HUDEP-2 (cell line): ENCODE measurements around the gene EIF4E3.

Experiments used
- DNase-seq, 76 experiments: peaks; one replicate each; lab custom pipeline; 2025; ENCODE audit not compliant: unreplicated experiment in 76 of 76; lab: John Stamatoyannopoulos, UW

The EIF4E3 gene

GRCh38 chr3:71652781-71653413, 72.3 kb downstream of the EIF4E3 start:
- DNase-seq: peak in 8 of 76 experiments; percentile 1 to 9 (median 4)

DNA sequence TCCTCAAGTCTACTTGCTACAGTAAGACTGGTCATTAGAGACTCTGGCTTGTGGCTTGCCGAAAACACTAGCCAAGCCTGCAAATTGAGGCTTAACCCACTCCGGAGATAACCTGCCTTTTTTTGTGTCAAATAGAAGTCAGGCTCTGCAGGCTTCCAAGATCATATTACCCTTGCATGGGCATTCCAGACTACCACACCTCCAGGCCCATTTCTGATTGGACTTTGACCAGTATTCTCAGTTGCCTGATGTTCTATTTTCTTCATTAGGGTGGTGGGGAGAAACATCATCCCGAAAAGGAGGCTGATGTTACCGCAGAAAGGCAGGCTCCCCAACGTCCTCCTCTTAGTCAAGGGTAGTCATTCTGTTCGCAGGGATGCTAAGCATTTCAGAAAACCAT, 73.6 kb downstream of the EIF4E3 start:
- DNase-seq: no peak

DNA sequence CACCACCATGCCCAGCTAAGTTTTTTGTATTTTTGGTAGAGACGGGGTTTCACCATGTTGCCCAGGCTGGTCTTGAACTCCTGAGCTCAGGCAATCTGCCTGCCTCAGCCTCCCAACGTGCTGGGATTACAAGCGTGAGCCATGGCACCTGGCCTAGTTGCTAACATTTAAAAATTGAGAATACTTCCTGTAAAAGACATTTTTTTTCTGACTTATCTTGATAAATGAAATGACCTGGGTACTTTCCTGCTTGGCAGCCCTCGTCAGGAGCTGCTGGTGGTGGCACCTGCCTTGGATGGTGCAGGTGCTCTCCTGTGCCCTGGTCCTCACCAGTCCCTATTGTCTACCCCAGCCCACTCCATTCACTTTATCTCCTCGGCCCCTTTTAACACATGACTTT, 74.8 kb downstream of the EIF4E3 start:
- DNase-seq: no peak

DNA sequence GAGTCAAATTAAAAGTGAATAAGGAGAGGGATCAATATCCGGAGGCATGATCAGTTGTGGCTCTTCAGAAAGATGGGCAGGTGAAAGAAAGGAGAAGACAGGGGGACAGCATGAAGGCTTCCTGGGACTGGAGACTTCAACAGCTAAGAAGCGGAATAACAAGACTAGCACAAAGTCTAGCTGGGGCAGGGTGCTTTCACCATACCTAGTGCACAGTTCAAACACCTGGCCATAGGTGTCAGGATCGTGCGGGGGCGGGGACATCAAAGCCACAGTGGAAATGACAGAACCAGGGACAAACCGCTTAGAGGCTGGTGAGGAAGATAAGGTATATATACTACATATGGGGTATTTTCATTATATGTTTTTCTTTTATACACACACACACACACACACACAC, 75.4 kb downstream of the EIF4E3 start:
- DNase-seq: no peak

GRCh38 chr3:71647751-71648150, 77.5 kb downstream of the EIF4E3 start:
- DNase-seq: no peak

GRCh38 chr3:71646971-71647370, 78.2 kb downstream of the EIF4E3 start:
- no peak for DNase-seq

GRCh38 chr3:71645140-71645539, 80.1 kb downstream of the EIF4E3 start:
- DNase-seq: no peak

- peak in 6 of 76 experiments; percentile 2 to 12 (median 6) for DNase-seq
These were observed 83.5 kb downstream of the EIF4E3 start for GRCh38 chr3:71641674-71642073.

DNA sequence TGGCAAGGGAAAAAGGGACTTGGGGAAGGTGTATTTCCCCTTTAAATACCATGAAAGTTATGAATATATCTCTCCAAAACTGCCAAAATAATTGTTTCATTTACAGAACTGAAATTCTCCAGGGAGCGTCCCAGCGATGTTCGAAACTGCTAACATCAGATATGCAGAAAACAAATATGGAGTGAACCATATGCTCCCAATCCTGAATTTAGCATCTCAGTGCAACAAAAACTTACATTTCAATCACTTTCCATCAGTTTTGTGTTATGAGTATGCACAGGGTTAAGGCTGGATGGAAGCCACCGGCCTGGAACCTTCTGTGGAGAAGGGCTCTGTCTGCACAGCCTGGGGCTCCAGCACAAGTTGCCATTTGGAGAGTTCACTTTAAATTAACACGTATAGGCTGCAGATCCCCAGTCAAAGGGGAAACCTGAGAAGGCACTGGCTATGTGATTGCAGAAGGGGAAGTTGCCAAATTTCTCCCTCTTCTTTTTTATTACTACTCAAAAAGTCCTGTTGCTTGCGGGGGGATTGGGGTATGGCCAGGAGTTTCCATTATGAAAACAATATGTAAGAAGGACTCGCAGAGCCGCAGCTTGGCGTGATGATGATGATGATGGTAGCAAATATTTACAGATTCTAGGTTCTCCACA, 84.7 kb downstream of the EIF4E3 start:
- no peak for DNase-seq

- DNase-seq: no peak
These were observed 88.7 kb downstream of the EIF4E3 start for GRCh38 chr3:71636482-71636881.

- no peak for DNase-seq
These were observed 89.2 kb downstream of the EIF4E3 start for GRCh38 chr3:71636001-71636400.

GRCh38 chr3:71634671-71635070, 90.5 kb downstream of the EIF4E3 start:
- DNase-seq: no peak

GRCh38 chr3:71629711-71630110, 95.5 kb downstream of the EIF4E3 start:
- DNase-seq: no peak

GRCh38 chr3:71629289-71629688, 95.9 kb downstream of the EIF4E3 start:
- no peak for DNase-seq

GRCh38 chr3:71628522-71628921, 96.7 kb downstream of the EIF4E3 start:
- DNase-seq: no peak

GRCh38 chr3:71625676-71626075, 99.5 kb downstream of the EIF4E3 start:
- no peak for DNase-seq
